MM.1S (cell line): ENCODE data around the gene ADAMTSL3.

Experiments
- DNase-seq: peaks from one replicate; pipeline ENCODE4 v3.0.0-alpha.2; 2015
- H2AFZ ChIP-seq: fragments of 300-600 bp; sonication (generic); 2 replicates; pipeline ENCODE4 v1.6.0; 2016; ENCODE audit warnings: antibody characterized with exemption, low read length
- H3F3A ChIP-seq: fragments of 300-600 bp; sonication (generic); 2 replicates; pipeline ENCODE4 v1.6.1; 2016; ENCODE audit warnings: mild to moderate bottlenecking, antibody characterized with exemption, low read length, moderate library complexity, mixed read lengths; ENCODE audit not compliant: insufficient read depth
- H3K27ac ChIP-seq: fragments of 300-600 bp; sonication (generic); 2 replicates; pipeline ENCODE4 v1.5.1; 2016; ENCODE audit warnings: mild to moderate bottlenecking, low read length
- H3K27me3 ChIP-seq: fragments of 300-600 bp; sonication (generic); replicated peaks from 2 replicates; pipeline ENCODE4 v1.6.0; 2016; ENCODE audit warnings: low read length; ENCODE audit not compliant: insufficient read depth
- H3K36me3 ChIP-seq: fragments of 300-600 bp; sonication (generic); replicated peaks from 2 replicates; pipeline ENCODE4 v1.6.1; 2016; ENCODE audit warnings: mild to moderate bottlenecking, low read length, mixed read lengths; ENCODE audit not compliant: insufficient read depth
- H3K4me1 ChIP-seq: fragments of 300-600 bp; sonication (generic); 2 replicates; pipeline ENCODE4 v1.6.1; 2016; ENCODE audit warnings: low read length, mixed read lengths
- H3K4me2 ChIP-seq: fragments of 300-600 bp; sonication (generic); 2 replicates; pipeline ENCODE4 v1.6.0; 2016; ENCODE audit warnings: low read depth, low read length
- H3K4me3 ChIP-seq: fragments of 300-600 bp; sonication (generic); 2 replicates; pipeline ENCODE4 v1.5.1; 2016; ENCODE audit warnings: low read length, mixed read lengths
- H3K79me2 ChIP-seq: fragments of 300-600 bp; sonication (generic); 2 replicates; pipeline ENCODE4 v1.6.1; 2016; ENCODE audit warnings: mixed run types, low read length, mixed read lengths
- H3K9ac ChIP-seq: fragments of 300-600 bp; sonication (generic); 2 replicates; pipeline ENCODE4 v1.6.1; 2016; ENCODE audit warnings: low read length, mixed read lengths
- H3K9me2 ChIP-seq: fragments of 300-600 bp; sonication (generic); replicated peaks from 2 replicates; pipeline ENCODE4 v1.6.1; 2016; ENCODE audit warnings: mild to moderate bottlenecking, low read length, mixed read lengths; ENCODE audit not compliant: insufficient read depth
- H3K9me3 ChIP-seq: fragments of 300-600 bp; sonication (generic); replicated peaks from 2 replicates; pipeline ENCODE4 v1.6.1; 2016; ENCODE audit warnings: mild to moderate bottlenecking, low read length, mixed read lengths; ENCODE audit not compliant: insufficient read depth
- H4K20me1 ChIP-seq: fragments of 300-600 bp; sonication (generic); 2 replicates; pipeline ENCODE4 v1.6.1; 2016; ENCODE audit warnings: mild to moderate bottlenecking, low read length, moderate library complexity, mixed read lengths; ENCODE audit not compliant: insufficient read depth
- EZH2 ChIP-seq: fragments of 300-600 bp; sonication (generic); optimal IDR thresholded peaks from 2 replicates; pipeline ENCODE3; 2017; ENCODE audit warnings: low read depth, mild to moderate bottlenecking, antibody characterized with exemption, low read length, mixed read lengths
- EZH2phosphoT487 ChIP-seq: fragments of 300-600 bp; sonication (generic); IDR thresholded peaks from 2 replicates; pipeline ENCODE4 v1.6.1; 2018; ENCODE audit warnings: antibody characterized with exemption, low read length
- TF ChIP-seq, protein P1 (sequence below): fragments of 300-600 bp; sonication (generic); IDR thresholded peaks from 2 replicates; pipeline ENCODE4 v1.5.1; 2016; ENCODE audit warnings: antibody characterized with exemption, low read length, mixed read lengths

ADAMTSL3 gene

DNA sequence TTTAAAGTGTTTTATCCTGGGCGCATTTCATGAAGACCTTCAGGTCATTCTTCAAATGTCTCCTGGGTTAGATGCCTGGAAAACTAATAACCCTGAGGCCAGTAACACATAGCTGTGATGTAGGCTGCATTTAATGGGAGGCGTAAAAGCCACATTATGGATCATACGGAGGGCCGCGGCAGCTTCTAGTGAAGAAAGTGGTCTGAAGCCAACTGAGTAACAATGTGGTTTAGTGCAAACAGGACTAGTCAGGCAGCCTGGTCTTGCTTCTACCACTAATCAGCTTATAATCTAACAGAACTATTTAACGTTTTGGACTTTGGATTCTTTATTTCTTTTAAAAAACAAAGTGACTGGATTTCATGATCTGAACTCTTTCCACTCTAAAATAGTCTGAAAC, 54.4 kb downstream of the ADAMTSL3 start:
- no peak overlapping the region for H3K4me3 ChIP-seq
- H3F3A ChIP-seq, result no peaks in the 10 kb centered on the region
- H3K27ac ChIP-seq, result no peak overlapping the region
- H3K9ac ChIP-seq, result no peak overlapping the region
- no peaks in the 10 kb centered on the region for H3K79me2 ChIP-seq
- TF ChIP-seq EZH2phosphoT487, result no peak
- TF ChIP-seq, protein P1, sequence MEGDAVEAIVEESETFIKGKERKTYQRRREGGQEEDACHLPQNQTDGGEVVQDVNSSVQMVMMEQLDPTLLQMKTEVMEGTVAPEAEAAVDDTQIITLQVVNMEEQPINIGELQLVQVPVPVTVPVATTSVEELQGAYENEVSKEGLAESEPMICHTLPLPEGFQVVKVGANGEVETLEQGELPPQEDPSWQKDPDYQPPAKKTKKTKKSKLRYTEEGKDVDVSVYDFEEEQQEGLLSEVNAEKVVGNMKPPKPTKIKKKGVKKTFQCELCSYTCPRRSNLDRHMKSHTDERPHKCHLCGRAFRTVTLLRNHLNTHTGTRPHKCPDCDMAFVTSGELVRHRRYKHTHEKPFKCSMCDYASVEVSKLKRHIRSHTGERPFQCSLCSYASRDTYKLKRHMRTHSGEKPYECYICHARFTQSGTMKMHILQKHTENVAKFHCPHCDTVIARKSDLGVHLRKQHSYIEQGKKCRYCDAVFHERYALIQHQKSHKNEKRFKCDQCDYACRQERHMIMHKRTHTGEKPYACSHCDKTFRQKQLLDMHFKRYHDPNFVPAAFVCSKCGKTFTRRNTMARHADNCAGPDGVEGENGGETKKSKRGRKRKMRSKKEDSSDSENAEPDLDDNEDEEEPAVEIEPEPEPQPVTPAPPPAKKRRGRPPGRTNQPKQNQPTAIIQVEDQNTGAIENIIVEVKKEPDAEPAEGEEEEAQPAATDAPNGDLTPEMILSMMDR, result no peak
- TF ChIP-seq EZH2, result no peak
- no peak overlapping the region for H3K4me2 ChIP-seq
- DNase-seq, result no peak
- no peaks in the 10 kb centered on the region for H4K20me1 ChIP-seq
- no peaks in the 10 kb centered on the region for H3K27me3 ChIP-seq
- H3K9me3 ChIP-seq, result no peaks in the 10 kb centered on the region
- no peaks in the 10 kb centered on the region for H3K9me2 ChIP-seq
- H3K36me3 ChIP-seq, result no peaks in the 10 kb centered on the region
- H2AFZ ChIP-seq, result no peak overlapping the region
- H3K4me1 ChIP-seq, result no peaks in the 10 kb centered on the region

DNA sequence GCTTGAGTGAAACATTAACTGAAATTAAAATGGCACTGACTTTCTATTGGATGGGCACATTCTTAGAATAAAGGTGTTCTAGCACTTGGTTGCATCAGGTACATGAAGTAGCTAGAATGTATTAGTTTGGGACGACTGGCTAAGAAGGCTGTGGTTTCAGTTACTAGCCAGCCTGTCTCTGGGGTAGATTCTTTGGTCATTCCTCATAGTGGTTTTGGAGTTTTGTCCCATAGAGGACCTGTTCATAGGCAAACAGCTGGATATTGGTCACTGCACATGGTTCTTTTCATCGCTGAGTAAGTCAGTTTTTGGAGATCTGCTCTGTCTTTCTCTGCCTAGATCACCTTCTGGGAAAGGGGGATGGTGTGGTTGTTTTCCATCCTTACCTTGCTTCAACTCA, 55.3 kb downstream of the ADAMTSL3 start:
- H3K79me2 ChIP-seq, result no peaks in the 10 kb centered on the region
- H3K4me2 ChIP-seq, result no peak overlapping the region
- H4K20me1 ChIP-seq, result no peaks in the 10 kb centered on the region
- H3K36me3 ChIP-seq, result no peaks in the 10 kb centered on the region
- no peak for DNase-seq
- H2AFZ ChIP-seq, result no peak overlapping the region
- H3K4me3 ChIP-seq, result no peak overlapping the region
- H3K9me2 ChIP-seq, result no peaks in the 10 kb centered on the region
- no peaks in the 10 kb centered on the region for H3K9me3 ChIP-seq
- H3K27me3 ChIP-seq, result no peaks in the 10 kb centered on the region
- no peak overlapping the region for H3K27ac ChIP-seq
- no peaks in the 10 kb centered on the region for H3K4me1 ChIP-seq
- no peak overlapping the region for H3K9ac ChIP-seq
- no peaks in the 10 kb centered on the region for H3F3A ChIP-seq
- TF ChIP-seq, protein P1, result no peak
- no peak for TF ChIP-seq EZH2
- no peak for TF ChIP-seq EZH2phosphoT487

DNA sequence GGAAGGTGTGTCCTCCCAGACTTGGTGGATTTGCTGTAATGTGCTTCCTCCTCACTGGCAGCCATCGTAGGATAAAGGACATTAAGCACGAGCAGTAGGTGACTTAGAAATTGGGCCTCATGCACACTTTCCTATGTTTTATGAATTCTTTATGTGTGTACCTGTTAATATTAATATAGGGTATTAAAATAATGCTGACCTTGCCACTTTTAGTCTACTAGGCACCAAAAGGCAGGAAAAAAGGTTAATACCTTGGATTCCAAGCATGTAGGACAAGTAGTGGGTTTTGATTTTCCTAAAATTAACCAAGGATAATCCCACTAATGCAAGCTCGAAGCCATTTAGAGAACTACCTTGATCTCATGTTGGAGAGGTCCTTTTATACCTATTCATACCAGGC, 55.9 kb downstream of the ADAMTSL3 start:
- H3K4me3 ChIP-seq, result no peak overlapping the region
- no peaks in the 10 kb centered on the region for H4K20me1 ChIP-seq
- H3K4me2 ChIP-seq, result no peak overlapping the region
- H3K36me3 ChIP-seq, result no peaks in the 10 kb centered on the region
- no peak for DNase-seq
- H3K79me2 ChIP-seq, result no peaks in the 10 kb centered on the region
- H3K9me3 ChIP-seq, result no peaks in the 10 kb centered on the region
- H3K4me1 ChIP-seq, result no peaks in the 10 kb centered on the region
- no peak overlapping the region for H3K9ac ChIP-seq
- TF ChIP-seq EZH2, result no peak
- TF ChIP-seq, protein P1, result no peak
- TF ChIP-seq EZH2phosphoT487, result no peak
- H3K9me2 ChIP-seq, result no peaks in the 10 kb centered on the region
- no peaks in the 10 kb centered on the region for H3F3A ChIP-seq
- no peak overlapping the region for H2AFZ ChIP-seq
- no peak overlapping the region for H3K27ac ChIP-seq
- H3K27me3 ChIP-seq, result no peaks in the 10 kb centered on the region
